HG02938 (cell line): ENCODE measurements around the gene TTC1.
"Not testable (repeated sequence)": the region's sequence is repeated elsewhere in the genome, so short reads cannot be mapped to it uniquely, and the experiment has no call there.

Source experiments
- ATAC-seq: cut with Tn5 transposase; IDR thresholded peaks from one replicate; pipeline ENCODE4 v1.9.1; 2021; ENCODE audit warnings: mild to moderate bottlenecking, moderate library complexity; ENCODE audit not compliant: unreplicated experiment

The TTC1 gene

DNA sequence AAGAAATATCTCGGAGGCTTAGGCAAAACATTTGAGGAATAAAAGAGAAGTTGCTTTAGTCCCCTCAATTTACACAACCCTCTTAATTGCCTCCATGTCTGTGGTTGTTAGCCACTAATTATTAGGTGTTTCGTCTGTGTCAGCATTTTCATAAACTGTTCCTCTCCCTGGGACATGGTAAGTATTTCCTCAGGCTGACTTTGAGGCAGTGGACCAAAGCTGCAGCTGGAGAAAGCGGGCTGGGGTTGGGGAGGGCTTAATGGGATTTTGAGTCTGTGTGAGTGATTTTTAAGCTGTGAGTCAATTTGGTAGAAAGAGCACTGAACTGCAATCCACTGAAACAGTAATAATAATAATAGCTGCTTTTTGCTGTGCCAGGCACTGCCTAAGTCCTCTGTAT lies 13.0 kb upstream of the TTC1 start:
- no peak for ATAC-seq

DNA sequence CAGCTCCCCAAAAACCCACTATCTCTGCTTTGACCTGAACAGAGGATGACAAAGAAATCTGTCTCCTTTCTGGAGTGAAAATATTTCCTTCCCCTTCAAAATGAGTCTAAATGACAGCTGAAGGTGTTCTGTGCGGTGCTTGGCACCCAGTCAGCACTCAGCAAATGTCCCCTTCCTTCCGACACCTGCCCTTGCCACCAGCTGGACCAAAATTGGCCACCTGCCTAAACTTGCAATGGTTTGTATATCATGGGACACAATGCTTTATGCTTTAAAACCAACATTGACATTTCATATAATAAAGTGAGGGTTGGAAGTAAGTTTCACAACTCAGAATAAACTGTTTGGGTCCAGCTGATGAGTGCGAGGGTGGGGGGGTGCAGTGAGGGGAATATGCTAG lies 7.5 kb upstream of the TTC1 start:
- ATAC-seq: no peak

- ATAC-seq: no peak
Observed at GRCh38 chr5:160007514-160007913, 1.4 kb upstream of the TTC1 start.

GRCh38 chr5:160008529-160008876 lies 436 bp upstream of the TTC1 start:
- ATAC-seq: not testable (repeated sequence)

GRCh38 chr5:160009591-160009989 lies 651 bp downstream of the TTC1 start:
- peak; percentile 16 for ATAC-seq

DNA sequence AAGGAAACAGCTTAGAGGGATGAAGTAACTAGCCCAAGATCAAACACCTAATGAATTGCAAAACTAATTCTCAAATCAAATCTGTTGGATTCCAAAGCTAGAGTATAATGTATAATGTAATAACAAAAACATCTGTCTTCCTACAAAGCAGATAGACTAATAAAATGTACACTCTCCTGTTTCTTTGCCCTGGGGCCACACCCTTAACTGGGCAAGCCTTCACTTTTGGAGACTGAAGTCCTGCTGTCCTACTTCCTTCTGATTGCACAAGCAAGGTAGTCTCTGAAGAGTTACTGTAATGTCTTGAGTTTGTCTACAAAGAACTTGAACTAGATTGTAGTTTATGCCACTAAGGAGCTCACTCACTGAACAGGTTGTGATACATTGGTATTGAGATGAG lies 2.5 kb downstream of the TTC1 start:
- no peak for ATAC-seq

DNA sequence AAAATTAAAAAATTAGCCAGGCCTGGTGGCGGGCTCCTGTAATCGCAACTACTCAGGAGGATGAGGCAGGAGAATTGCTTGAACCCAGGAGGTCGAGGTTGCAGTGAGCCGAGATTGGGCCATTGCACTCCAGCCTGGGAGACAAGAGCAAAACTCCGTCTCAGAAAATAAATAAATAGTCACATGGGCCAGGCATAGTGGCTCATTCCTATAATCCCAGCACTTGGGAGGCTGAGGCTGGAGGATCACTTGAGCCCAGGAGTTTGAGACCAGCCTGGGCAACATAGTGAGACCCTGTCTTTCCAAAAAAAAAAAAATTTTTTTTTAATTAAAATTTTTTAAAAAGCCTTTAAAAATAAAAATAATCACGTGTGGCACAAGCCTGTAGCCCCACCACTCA lies 5.3 kb downstream of the TTC1 start:
- not testable (repeated sequence) for ATAC-seq

GRCh38 chr5:160018945-160019625 lies 10.1 kb downstream of the TTC1 start:
- ATAC-seq: no peak

DNA sequence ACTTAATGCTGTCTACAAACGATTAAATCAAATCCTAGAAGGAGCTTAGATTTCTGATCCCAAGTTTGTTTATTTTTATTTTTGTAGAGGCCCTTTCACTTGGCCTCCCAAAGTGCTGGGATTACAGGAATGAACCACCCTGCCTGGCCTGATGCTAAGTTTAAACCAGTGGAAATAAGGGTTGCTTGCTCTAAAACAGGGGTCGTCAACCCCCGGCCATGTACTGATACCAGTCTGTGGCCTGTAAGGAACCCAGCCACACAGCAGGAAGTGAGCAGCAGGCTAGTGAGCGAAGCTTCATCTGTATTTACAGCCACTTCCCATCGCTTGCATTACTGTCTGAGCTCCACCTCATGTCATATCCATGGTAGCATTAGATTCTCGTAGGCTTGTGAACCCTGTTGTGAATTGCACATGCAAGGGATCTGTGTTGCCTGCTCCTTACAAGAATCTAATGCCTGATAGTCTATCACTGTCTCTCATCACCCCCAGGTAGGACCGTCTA lies 11.4 kb downstream of the TTC1 start:
- no peak for ATAC-seq

GRCh38 chr5:160020964-160021363 lies 12.0 kb downstream of the TTC1 start:
- no peak for ATAC-seq

- ATAC-seq: peak; percentile 82
Observed at GRCh38 chr5:160021831-160022446, 13.0 kb downstream of the TTC1 start.

DNA sequence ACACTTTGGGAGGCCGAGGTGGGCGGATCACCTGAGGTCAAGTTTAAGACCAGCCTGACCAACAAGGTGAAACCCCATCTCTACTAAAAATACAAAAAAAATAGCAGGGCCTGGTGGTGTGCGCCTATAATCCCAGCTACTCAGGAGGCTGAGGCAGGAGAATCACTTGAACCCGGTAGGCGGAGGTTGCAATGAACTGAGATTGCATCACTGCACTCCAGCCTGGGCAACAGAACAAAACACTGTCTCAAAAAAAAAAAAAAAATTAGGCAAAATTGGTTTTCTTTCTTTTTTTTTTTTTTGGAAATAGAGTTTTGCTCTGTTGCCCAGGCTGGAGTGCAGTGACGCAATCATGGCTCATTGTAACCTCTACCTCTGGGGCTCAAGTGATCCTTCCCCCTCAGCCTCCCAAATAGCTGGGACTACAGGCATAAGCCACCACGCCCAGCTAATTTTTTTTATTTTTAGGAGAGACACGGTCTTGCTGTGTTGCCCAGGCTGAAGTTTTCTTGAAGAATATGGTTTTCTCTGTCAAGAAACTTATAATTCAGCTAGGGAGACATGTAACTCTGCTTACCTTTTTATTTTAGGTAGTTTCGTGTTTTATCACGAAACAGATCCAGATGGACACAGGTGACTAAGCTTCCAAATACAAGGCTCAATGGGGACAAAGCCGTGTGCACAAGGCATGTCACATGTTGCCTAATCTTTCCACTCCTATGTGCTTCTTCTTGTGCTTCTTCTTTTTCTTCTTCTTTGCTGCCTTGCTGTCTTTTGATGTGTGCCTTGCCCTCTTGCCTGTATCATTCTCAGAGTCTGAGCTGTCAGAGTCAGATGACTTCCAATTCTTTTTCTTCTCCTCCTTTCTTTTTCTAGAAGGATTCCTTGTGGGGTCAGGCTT lies 14.3 kb downstream of the TTC1 start:
- ATAC-seq: no peak

DNA sequence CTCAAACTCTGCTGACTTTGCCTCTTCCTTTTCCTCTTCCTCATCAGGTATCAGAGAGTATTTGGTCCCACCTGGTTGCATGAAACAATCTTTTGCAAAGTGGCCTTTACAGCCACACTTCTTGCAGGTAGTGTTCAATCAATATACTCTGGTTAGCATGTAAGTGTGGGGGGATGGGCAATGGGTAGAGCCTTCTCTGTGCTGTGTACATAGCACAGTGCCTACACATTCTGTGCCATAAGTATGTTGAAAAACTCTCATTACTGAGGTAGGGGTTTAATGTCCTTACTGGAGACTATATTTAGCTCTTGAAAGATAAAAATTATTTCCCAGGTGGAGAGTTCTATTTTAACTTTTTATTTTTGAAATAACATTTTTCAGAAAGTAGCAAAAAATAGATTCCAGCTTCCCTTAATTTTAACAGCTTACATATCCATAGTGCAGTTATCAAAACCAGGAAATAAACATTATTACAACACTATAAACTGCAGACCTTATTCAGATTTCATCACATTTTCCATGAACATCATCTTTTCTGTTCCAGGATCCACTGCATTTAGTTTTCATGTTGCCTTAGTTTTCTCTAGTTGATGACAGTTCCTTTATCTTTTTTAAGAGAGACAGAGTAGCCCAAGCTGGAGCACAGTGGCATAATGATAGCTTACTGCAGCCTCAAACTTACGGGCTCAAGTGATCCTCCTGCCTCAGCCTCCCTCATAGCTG lies 15.1 kb downstream of the TTC1 start:
- ATAC-seq: no peak

DNA sequence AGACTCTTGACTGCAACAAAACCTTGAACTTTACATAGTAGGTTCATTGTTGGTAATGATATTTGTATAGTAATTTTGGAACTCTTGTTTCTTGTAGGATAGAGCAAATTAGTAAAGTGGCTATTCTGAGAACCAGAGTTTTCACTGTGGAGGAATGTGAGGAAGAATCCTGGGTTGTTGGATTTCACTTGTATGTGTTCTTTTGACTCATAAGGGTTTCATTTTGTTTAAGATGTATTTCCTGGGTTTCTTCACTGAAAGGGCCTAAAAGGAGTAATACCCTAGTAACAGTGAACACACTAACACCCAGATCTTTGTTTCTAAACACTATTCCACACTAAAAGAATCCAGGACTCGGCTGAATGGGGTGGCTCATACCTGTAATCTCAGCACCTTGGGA lies 20.1 kb downstream of the TTC1 start:
- no peak for ATAC-seq

GRCh38 chr5:160029540-160030139 lies 20.7 kb downstream of the TTC1 start:
- ATAC-seq: no peak

DNA sequence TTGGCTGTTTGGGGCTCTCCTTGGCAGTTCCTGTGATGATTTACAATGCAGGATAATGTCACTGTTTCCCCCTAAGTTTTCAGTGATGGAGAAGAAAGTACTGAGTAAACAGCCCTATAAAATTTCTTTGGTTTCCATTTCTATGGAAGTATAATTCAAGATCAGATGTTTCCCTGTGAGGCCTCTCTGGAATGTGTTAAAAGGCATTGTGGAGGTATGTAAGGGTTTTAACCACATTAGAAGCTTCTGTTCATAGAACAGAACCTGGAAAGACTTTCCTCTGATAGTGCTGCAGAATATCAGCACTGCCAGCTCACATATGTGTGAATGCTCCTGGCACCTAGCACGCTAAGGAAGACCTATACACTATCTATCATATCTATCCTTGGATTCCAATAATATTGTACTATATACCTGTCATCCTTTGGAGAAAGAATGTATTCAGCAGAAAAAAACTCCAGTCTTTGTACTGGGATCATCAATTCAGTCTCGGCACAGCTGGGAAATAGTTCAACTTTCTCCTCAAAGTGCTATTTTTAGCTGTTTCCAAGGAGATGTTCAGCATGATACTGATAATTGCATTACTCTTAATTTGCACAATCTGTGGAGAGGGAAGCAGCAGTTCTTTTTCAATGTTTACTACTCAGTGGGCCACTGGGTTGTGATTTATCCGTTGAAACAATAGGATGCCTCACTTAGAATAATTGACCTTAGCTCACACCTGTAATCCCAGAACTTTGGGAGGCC lies 21.9 kb downstream of the TTC1 start:
- ATAC-seq: no peak

DNA sequence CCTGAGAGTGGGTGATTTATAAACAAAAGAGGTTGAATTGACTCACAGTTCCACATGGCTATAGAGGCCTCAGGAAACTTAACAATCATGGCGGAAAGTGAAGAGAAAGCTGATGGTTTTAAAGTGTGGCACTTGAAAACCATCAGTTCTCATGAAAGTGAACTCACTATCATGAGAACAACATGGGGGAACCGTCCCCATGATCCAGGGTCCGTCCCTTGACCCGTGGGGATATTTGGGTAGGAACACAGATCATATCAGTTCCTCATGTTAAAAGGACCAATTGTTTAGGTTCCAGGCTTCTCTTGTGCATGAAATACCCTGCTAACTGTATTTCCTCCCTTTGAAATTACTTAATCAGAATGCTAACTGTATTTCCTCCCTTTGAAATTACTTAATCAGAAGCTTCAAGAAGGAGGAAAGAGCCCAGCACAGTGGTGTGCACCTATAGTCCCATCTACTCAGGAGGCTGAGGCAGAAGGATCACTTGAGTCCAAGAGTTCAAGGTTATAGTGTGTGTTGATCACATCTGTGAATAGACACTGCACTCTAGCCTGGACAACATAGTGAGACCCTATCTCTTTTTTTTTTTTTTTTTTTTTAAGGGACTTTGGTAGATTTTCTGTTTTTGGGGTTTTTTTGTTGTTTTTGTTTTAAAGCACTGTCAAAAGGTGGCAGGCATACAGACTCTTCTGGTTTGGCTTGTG lies 24.8 kb downstream of the TTC1 start:
- ATAC-seq: no peak

DNA sequence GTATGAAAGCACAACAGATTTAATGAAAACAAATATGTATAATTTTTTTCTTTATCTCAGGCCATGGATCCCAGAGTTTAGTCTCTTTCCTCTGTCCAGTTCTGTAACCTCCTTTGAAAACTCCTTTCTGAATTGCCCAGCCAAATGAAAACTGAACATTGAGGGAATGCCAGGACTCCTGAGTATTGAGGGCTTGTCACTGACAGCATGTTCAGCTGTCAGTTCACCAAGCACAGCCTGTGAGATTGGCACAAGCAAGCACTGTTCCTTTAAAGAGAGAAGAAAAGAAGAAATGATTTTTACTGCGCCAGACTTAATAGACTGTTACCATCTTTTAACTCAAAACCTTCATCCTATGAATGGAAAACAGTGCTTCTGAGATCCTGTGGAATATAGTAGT lies 27.3 kb downstream of the TTC1 start:
- no peak for ATAC-seq

GRCh38 chr5:160036884-160037283 lies 27.9 kb downstream of the TTC1 start:
- no peak for ATAC-seq
